Activated CD8-positive, alpha-beta memory T cell treated with anti-CD3 and anti-CD28 coated beads, Interleukin-2, amount 50 U/mL, for 24 hours (primary cell): Measurements from ENCODE around the gene PC.

ENCODE experiments used
- DNase-seq: peaks from one replicate; pipeline ENCODE4 v3.0.0-alpha.2; 2020; ENCODE audit errors: extremely low read depth

PC gene

GRCh38 chr11:66855574-66856495 lies 102.3 kb downstream of the PC start:
- peak; percentile 63 for DNase-seq

GRCh38 chr11:66854729-66855211 lies 103.4 kb downstream of the PC start:
- DNase-seq = no peak

GRCh38 chr11:66854231-66854661 lies 103.9 kb downstream of the PC start:
- DNase-seq = no peak

GRCh38 chr11:66853242-66854229 lies 104.6 kb downstream of the PC start:
- no peak for DNase-seq

- no peak for DNase-seq
These were observed 105.5 kb downstream of the PC start for GRCh38 chr11:66852466-66853241.

- DNase-seq = no peak
These were observed 106.3 kb downstream of the PC start for GRCh38 chr11:66851698-66852465.

- DNase-seq = no peak
These were observed 107.0 kb downstream of the PC start for GRCh38 chr11:66851239-66851596.

- no peak for DNase-seq
These were observed 107.5 kb downstream of the PC start for GRCh38 chr11:66850588-66851238.

- DNase-seq = no peak
These were observed 108.0 kb downstream of the PC start for GRCh38 chr11:66850235-66850587.

GRCh38 chr11:66849501-66850234 lies 108.5 kb downstream of the PC start:
- no peak for DNase-seq

GRCh38 chr11:66848671-66849500 lies 109.3 kb downstream of the PC start:
- DNase-seq = no peak

- DNase-seq = no peak
These were observed 110.5 kb downstream of the PC start for GRCh38 chr11:66847461-66848232.

- no peak for DNase-seq
These were observed 111.5 kb downstream of the PC start for GRCh38 chr11:66846671-66847091.

- DNase-seq = no peak
These were observed 112.3 kb downstream of the PC start for GRCh38 chr11:66845876-66846212.

GRCh38 chr11:66845143-66845875 lies 112.9 kb downstream of the PC start:
- DNase-seq = no peak

- DNase-seq = no peak
These were observed 113.6 kb downstream of the PC start for GRCh38 chr11:66844496-66845142.
